ENCODE measurements around the gene TMEM50B.
A peak's percentile ranks its signal among the peaks of the same experiment; 100 is the strongest.

The TMEM50B gene

DNA sequence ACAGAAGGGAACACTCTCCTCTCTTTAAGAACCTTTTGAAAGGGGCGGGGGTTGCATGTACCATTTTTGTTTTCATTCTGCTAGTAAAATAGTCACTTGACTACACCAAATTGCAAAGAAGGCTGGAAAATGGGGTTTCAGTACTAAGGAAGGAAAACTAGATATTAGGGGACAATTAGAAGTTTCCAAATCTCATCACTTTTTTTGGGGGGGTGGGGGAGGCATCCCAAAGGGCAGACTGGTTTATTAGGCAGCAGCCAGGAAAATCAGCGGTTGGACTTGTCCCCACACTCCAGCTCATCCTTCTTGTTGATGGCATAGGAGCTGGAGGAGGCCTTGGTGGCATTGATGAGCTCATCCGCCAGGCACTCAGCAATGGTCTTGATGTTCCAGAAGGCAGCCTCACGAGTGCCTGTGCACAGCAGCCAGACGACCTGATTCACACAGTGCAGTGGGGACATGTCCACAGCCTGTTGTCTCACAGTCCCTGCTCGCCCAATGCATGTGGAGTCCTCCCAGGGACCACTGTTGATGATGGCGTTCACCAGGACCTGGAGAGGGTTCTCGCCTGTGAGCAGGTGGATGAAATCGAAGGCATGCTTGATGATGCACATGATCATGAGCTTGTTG lies 1.7 kb upstream of the TMEM50B start:
- DNase-seq (ENCODE audit: low read depth in 1 of 2, low spot score in 1 of 2), result no peak
- Histone ChIP-seq H3K27me3 (ENCODE audit: insufficient read depth, poor library complexity, severe bottlenecking) (no peaks in the 10 kb centered on the region), H3K4me3 (replicated peaks; ENCODE audit: insufficient read depth, low read length) (no peak overlapping the region), H3K27ac (replicated peaks) (no peak overlapping the region)
- TF ChIP-seq POLR2AphosphoS5 (IDR thresholded peaks at IDR 0.05; ENCODE audit: low read depth) (no peak), SPI1 (IDR thresholded peaks at IDR 0.05; ENCODE audit: borderline replicate concordance, low read depth) (no peak), GABPA (IDR thresholded peaks at IDR 0.05; ENCODE audit: low read depth) (no peak)
- TF ChIP-seq, protein P1, sequence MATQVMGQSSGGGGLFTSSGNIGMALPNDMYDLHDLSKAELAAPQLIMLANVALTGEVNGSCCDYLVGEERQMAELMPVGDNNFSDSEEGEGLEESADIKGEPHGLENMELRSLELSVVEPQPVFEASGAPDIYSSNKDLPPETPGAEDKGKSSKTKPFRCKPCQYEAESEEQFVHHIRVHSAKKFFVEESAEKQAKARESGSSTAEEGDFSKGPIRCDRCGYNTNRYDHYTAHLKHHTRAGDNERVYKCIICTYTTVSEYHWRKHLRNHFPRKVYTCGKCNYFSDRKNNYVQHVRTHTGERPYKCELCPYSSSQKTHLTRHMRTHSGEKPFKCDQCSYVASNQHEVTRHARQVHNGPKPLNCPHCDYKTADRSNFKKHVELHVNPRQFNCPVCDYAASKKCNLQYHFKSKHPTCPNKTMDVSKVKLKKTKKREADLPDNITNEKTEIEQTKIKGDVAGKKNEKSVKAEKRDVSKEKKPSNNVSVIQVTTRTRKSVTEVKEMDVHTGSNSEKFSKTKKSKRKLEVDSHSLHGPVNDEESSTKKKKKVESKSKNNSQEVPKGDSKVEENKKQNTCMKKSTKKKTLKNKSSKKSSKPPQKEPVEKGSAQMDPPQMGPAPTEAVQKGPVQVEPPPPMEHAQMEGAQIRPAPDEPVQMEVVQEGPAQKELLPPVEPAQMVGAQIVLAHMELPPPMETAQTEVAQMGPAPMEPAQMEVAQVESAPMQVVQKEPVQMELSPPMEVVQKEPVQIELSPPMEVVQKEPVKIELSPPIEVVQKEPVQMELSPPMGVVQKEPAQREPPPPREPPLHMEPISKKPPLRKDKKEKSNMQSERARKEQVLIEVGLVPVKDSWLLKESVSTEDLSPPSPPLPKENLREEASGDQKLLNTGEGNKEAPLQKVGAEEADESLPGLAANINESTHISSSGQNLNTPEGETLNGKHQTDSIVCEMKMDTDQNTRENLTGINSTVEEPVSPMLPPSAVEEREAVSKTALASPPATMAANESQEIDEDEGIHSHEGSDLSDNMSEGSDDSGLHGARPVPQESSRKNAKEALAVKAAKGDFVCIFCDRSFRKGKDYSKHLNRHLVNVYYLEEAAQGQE (IDR thresholded peaks at IDR 0.05; ENCODE audit: insufficient replicate concordance, low read depth), result no peak
- TF ChIP-seq, protein P2, sequence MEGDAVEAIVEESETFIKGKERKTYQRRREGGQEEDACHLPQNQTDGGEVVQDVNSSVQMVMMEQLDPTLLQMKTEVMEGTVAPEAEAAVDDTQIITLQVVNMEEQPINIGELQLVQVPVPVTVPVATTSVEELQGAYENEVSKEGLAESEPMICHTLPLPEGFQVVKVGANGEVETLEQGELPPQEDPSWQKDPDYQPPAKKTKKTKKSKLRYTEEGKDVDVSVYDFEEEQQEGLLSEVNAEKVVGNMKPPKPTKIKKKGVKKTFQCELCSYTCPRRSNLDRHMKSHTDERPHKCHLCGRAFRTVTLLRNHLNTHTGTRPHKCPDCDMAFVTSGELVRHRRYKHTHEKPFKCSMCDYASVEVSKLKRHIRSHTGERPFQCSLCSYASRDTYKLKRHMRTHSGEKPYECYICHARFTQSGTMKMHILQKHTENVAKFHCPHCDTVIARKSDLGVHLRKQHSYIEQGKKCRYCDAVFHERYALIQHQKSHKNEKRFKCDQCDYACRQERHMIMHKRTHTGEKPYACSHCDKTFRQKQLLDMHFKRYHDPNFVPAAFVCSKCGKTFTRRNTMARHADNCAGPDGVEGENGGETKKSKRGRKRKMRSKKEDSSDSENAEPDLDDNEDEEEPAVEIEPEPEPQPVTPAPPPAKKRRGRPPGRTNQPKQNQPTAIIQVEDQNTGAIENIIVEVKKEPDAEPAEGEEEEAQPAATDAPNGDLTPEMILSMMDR (IDR thresholded peaks at IDR 0.05; ENCODE audit: insufficient read depth, low read length), result no peak

DNA sequence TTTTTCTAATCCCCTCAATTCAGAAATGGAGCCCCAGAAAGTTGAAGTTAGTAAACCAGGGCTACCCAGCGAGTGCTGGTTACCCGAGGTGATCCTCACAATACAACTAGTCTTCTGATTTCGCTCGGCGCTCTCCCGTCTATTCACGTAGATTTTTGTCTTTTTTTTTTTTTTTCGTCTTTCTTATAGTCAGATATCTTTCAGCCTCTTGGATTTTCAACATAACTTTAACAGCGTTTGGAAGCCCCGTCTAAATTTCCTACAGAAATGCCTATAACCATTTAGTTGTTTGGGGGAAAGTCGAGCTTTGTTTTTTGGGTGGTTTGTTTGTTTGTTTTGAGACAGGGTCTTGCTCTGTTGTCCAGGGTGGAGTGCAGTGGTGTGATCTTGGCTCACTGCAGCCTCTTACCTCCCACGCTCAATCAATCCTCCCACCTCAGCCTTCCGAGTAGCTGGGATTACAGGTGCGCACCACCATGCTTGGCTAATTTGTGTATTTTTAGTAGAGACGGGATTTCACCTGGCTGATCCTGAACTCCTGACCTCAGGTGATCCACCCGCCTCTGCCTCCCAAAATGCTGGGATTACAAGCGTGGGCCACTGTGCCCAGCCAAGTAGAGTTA lies 818 bp upstream of the TMEM50B start:
- Histone ChIP-seq H3K4me3 (replicated peaks; ENCODE audit: insufficient read depth, low read length) (peak overlapping the region; percentile 65), H3K27me3 (ENCODE audit: insufficient read depth, poor library complexity, severe bottlenecking) (no peaks in the 10 kb centered on the region), H3K27ac (replicated peaks) (peak overlapping the region; percentile 92)
- TF ChIP-seq GABPA (IDR thresholded peaks at IDR 0.05; ENCODE audit: low read depth), result no peak
- TF ChIP-seq POLR2AphosphoS5 (IDR thresholded peaks at IDR 0.05; ENCODE audit: low read depth), result no peak
- TF ChIP-seq SPI1 (IDR thresholded peaks at IDR 0.05; ENCODE audit: borderline replicate concordance, low read depth), result no peak
- TF ChIP-seq, protein P1 (IDR thresholded peaks at IDR 0.05; ENCODE audit: insufficient replicate concordance, low read depth), result no peak
- TF ChIP-seq, protein P2 (IDR thresholded peaks at IDR 0.05; ENCODE audit: insufficient read depth, low read length), result no peak
- DNase-seq (ENCODE audit: low read depth in 1 of 2, low spot score in 1 of 2), result no peak

DNA sequence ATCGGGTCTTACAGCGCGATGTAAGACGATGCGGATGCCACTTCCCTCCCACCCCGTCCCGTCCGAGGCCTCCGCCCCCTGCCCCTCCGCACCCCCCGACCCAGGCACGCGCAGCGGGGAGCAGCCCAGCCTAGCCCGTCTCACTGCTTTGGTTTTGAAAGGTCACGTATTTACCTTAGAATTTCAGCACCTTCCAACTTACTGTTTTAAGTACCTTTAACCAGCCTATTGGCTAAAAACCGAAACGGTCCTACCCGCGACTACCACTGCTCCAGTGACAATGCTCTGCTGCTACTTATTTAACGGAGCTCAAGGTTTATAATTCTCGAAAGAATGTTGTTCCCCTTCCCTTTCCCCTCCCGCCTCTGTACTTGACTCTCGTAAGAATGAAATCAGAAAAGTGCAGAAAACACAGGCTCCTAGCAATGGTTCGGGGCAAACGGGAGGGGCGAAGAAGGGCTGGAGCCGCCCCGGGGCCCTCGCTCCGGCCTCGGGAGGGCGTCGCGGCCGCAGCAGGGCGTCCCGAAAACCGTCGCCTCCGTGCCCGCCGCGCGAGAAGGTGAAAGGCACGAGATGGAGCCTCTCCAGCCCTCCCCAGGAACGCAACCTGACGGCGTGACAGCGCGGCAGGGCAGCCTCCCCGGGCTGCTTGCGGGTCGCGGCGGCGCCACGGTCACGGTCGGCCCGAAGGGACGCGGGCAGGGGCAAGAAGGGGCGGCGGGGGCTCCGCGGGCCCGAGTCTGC lies 667 bp downstream of the TMEM50B start:
- H3K27me3 ChIP-seq (ENCODE audit: insufficient read depth, poor library complexity, severe bottlenecking), result no peaks in the 10 kb centered on the region
- H3K27ac ChIP-seq (replicated peaks), result peak overlapping the region; percentile 92
- TF ChIP-seq POLR2AphosphoS5 (IDR thresholded peaks at IDR 0.05; ENCODE audit: low read depth) (no peak; the same call in 1 of the 2 replicates), GABPA (IDR thresholded peaks at IDR 0.05; ENCODE audit: low read depth) (no peak), SPI1 (IDR thresholded peaks at IDR 0.05; ENCODE audit: borderline replicate concordance, low read depth) (no peak)
- TF ChIP-seq, protein P2 (IDR thresholded peaks at IDR 0.05; ENCODE audit: insufficient read depth, low read length), result no peak
- TF ChIP-seq, protein P1 (IDR thresholded peaks at IDR 0.05; ENCODE audit: insufficient replicate concordance, low read depth), result no peak
- peak; percentile 27 to 34 for DNase-seq (ENCODE audit: low read depth in 1 of 2, low spot score in 1 of 2)
- H3K4me3 ChIP-seq (replicated peaks; ENCODE audit: insufficient read depth, low read length), result peak overlapping the region; percentile 80
